Measurements from ENCODE around the gene KIAA0513.

The KIAA0513 gene

GRCh38 chr16:85100265-85100664, 72.7 kb downstream of the KIAA0513 start:
- DNase-seq: no peak
- Histone ChIP-seq H3K27me3 (no peaks in the 10 kb centered on the region), H3K4me1 (no peaks in the 10 kb centered on the region)

DNA sequence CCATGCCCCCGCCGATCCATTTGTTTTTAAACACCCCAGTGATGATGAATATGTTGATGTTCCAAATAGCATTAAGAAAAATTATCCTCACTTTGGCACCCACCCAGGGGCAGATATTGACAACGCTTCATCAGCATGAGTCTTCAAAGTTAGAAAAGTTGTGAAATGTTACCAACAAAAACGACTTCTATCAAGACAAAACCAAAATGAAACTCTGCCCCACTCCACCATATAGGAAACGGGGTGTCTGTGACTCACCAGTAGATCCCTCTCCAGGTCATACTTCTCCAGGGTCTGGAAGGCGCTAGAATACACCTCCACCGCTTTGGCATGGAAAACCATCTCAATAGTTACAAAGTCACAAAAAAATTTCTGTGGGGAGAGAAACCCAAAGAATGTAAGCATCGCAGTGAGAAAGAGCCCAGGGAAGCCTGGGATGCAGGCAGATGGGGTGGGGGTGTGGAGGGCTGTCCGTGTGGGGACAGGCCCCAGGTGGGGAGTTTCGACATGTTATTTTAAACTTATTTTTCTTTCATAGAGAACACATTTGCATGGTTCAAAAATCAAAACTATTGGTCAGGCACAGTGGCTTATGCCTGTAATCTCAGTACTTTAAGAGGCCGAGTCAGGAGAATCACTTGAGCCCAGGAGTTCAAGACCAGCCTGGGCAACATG, 74.5 kb downstream of the KIAA0513 start:
- Histone ChIP-seq H3K4me3 (ENCODE audit: low read depth, low read length) (no peak overlapping the region), H3K4me1 (no peaks in the 10 kb centered on the region), H3K9me3 (no peaks in the 10 kb centered on the region), H3K27me3 (no peaks in the 10 kb centered on the region), H3K36me3 (no peaks in the 10 kb centered on the region)
- DNase-seq: no peak
- TF ChIP-seq, protein P1, sequence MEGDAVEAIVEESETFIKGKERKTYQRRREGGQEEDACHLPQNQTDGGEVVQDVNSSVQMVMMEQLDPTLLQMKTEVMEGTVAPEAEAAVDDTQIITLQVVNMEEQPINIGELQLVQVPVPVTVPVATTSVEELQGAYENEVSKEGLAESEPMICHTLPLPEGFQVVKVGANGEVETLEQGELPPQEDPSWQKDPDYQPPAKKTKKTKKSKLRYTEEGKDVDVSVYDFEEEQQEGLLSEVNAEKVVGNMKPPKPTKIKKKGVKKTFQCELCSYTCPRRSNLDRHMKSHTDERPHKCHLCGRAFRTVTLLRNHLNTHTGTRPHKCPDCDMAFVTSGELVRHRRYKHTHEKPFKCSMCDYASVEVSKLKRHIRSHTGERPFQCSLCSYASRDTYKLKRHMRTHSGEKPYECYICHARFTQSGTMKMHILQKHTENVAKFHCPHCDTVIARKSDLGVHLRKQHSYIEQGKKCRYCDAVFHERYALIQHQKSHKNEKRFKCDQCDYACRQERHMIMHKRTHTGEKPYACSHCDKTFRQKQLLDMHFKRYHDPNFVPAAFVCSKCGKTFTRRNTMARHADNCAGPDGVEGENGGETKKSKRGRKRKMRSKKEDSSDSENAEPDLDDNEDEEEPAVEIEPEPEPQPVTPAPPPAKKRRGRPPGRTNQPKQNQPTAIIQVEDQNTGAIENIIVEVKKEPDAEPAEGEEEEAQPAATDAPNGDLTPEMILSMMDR (IDR thresholded peaks at IDR 0.05; ENCODE audit: low read depth, low read length): no peak

More at GRCh38 chr16:85100265-85100664, 72.7 kb downstream of the KIAA0513 start:
- no peak overlapping the region for H3K4me3 ChIP-seq (ENCODE audit: low read depth, low read length)
- no peaks in the 10 kb centered on the region for H3K9me3 ChIP-seq
- TF ChIP-seq, protein P1 (IDR thresholded peaks at IDR 0.05; ENCODE audit: low read depth, low read length): no peak
- H3K36me3 ChIP-seq: no peaks in the 10 kb centered on the region

DNA sequence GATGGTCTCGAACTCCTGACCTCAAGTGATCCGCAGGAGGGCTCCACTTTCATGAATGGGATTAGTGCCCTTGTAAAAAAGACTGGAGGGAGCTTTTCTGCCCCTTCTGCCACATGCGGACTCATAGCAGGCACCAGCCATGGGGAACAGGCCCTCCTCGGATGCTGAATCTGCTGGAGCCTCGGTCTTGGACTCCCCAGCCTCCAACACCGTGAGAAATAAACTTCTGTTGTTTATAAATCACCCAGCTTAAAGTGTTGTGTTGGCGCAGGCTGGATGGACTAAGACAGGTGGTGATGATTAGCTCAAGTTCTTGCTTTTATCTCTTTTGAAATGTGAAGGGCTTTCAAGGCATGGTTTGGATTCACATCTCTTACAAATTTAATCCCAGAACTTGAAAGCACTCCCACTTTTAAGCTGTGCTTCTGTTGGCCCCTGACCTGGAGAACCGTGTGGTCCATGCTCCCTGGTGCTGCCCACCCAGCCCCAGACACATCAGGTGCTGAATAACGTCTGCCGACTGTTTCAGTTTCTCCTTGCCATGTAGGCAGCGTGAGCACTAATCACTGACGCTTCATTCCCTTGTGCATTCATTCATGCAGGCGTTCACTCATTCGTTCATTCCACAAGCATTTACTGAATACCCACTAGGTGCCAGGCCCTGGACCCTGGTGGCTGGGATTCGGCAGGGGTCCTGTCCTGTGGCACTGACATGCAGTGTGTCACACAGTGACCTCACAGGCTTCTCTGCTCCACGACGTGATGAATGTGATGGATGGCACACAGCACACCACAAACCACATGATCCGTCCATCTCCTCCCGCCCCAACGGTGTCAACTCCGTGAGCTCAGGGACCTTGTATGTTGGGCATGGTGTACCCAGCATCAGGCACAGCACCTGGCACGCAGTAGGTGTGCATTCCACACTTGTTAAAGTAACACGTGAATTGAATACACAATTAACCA, 75.8 kb downstream of the KIAA0513 start:
- TF ChIP-seq, protein P1 (IDR thresholded peaks at IDR 0.05; ENCODE audit: low read depth, low read length): no peak
- Histone ChIP-seq H3K9me3 (no peaks in the 10 kb centered on the region), H3K4me3 (ENCODE audit: low read depth, low read length) (no peak overlapping the region), H3K27me3 (no peaks in the 10 kb centered on the region), H3K36me3 (no peaks in the 10 kb centered on the region), H3K4me1 (no peaks in the 10 kb centered on the region)
- DNase-seq: no peak

DNA sequence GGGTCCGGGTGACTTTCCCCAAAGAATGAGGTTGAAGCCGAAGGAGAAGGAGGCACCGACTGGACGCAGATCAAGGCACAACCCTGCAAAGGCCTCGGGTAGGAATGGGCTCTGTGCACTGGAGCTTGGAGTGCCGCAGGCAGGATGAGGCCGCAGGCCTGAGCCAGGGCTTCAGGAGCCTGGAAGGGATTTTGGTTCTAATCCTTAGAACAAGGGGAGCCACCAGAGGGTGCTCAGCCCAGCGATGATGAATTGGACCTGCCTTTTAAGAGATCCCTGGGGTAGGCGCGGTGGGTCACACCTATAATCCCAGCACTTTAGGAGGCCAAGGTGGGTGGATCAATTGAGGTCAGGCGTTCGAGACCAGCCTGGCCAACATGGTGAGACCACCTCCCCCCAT, 76.6 kb downstream of the KIAA0513 start:
- Histone ChIP-seq H3K27me3 (no peaks in the 10 kb centered on the region), H3K36me3 (no peaks in the 10 kb centered on the region), H3K4me3 (ENCODE audit: low read depth, low read length) (no peak overlapping the region), H3K4me1 (no peaks in the 10 kb centered on the region), H3K9me3 (no peaks in the 10 kb centered on the region)
- TF ChIP-seq, protein P1 (IDR thresholded peaks at IDR 0.05; ENCODE audit: low read depth, low read length): 0 out of 2 replicates have a peak, but pooled peaks have one; percentile 14
- no peak for DNase-seq

DNA sequence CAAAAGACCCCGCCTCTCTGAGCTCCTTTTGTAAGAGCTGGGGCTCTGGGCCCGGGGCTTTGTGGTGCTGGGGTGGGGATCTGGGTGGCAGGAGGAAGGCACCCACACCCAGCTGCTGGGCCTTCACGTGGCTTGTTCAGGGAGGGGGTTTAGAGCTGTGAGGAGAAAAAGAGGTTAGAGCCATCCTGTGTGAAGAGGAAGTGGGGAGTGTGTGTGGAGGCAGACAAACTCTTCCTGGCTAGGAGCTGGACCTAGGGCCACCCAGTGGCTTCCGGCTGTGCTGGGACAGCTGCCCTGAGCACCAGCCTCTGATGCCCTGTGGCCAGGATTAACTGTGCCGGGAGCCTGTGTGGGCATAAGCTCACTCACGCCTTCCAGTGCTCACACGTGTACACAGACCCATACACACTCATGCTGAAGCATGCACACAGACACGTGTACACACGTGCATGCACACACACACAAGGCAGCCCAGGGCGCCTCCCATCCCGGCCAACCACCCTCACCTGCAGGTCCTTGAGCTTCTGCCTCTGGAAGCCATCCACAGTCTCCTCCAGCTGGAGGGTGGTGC, 77.3 kb downstream of the KIAA0513 start:
- no peaks in the 10 kb centered on the region for H3K27me3 ChIP-seq
- DNase-seq: no peak
- TF ChIP-seq, protein P1 (IDR thresholded peaks at IDR 0.05; ENCODE audit: low read depth, low read length): no peak
- no peaks in the 10 kb centered on the region for H3K36me3 ChIP-seq
- no peaks in the 10 kb centered on the region for H3K9me3 ChIP-seq
- H3K4me1 ChIP-seq: no peaks in the 10 kb centered on the region
- no peak overlapping the region for H3K4me3 ChIP-seq (ENCODE audit: low read depth, low read length)
